HG03108 (cell line): ENCODE results near the gene C9orf85.
"Not testable (repeated sequence)": the region's sequence is repeated elsewhere in the genome, so short reads cannot be mapped to it uniquely, and the experiment has no call there.

Experiments
- ATAC-seq: cut with Tn5 transposase; IDR thresholded peaks from one replicate; pipeline ENCODE4 v1.9.1; 2021; ENCODE audit warnings: moderate library complexity; ENCODE audit not compliant: unreplicated experiment

The C9orf85 gene

GRCh38 chr9:71911061-71911907 is at the start of gene C9orf85, which contains the start of gene ABHD17B:
C9orf85 (plus strand) TSS chr9:71911639; CDS start chr9:71911735, 96 bp downstream.
ABHD17B (minus strand) TSS chr9:71911193; CDS start chr9:71875080, 36,113 bp downstream.
- ATAC-seq: peak; percentile 93

- ATAC-seq: no peak
Measured at GRCh38 chr9:71863631-71864030, 47.8 kb upstream of the C9orf85 start.

GRCh38 chr9:71875345-71875744 is 36.1 kb upstream of the C9orf85 start:
- no peak for ATAC-seq

GRCh38 chr9:71876106-71876505 is 35.3 kb upstream of the C9orf85 start:
- no peak for ATAC-seq

GRCh38 chr9:71876829-71877228 is 34.6 kb upstream of the C9orf85 start:
- ATAC-seq: no peak

- no peak for ATAC-seq
Measured at GRCh38 chr9:71878327-71879274, 32.8 kb upstream of the C9orf85 start.

GRCh38 chr9:71879644-71880174 is 31.7 kb upstream of the C9orf85 start:
- no peak for ATAC-seq

GRCh38 chr9:71884005-71884404 is 27.4 kb upstream of the C9orf85 start:
- no peak for ATAC-seq

- no peak for ATAC-seq
Measured at GRCh38 chr9:71885467-71885866, 26.0 kb upstream of the C9orf85 start.

GRCh38 chr9:71886015-71886414 is 25.4 kb upstream of the C9orf85 start:
- no peak for ATAC-seq

- ATAC-seq: no peak
Measured at GRCh38 chr9:71886541-71886940, 24.9 kb upstream of the C9orf85 start.

GRCh38 chr9:71887362-71887761 is 24.1 kb upstream of the C9orf85 start:
- ATAC-seq: no peak

- ATAC-seq: no peak
Measured at GRCh38 chr9:71890042-71890679, 21.3 kb upstream of the C9orf85 start.

- peak; percentile 37 for ATAC-seq
Measured at GRCh38 chr9:71891557-71892189, 19.8 kb upstream of the C9orf85 start.

- ATAC-seq: no peak
Measured at GRCh38 chr9:71895117-71895516, 16.3 kb upstream of the C9orf85 start.

- ATAC-seq: no peak
Measured at GRCh38 chr9:71895955-71896354, 15.5 kb upstream of the C9orf85 start.

- no peak for ATAC-seq
Measured at GRCh38 chr9:71896761-71897160, 14.7 kb upstream of the C9orf85 start.

GRCh38 chr9:71897577-71897976 is 13.9 kb upstream of the C9orf85 start:
- peak; percentile 50 for ATAC-seq

- not testable (repeated sequence) for ATAC-seq
Measured at GRCh38 chr9:71898756-71899155, 12.7 kb upstream of the C9orf85 start.
